Measurements from ENCODE around the gene CYP2A6.

The CYP2A6 gene

GRCh38 chr19:40799558-40800338 is 50.5 kb downstream of the CYP2A6 start:
- peak overlapping the region; percentile 76 for H3K4me3 ChIP-seq (ENCODE audit: low read depth, low read length)
- no peak for DNase-seq (ENCODE audit: low read depth)
- TF ChIP-seq, protein P1, sequence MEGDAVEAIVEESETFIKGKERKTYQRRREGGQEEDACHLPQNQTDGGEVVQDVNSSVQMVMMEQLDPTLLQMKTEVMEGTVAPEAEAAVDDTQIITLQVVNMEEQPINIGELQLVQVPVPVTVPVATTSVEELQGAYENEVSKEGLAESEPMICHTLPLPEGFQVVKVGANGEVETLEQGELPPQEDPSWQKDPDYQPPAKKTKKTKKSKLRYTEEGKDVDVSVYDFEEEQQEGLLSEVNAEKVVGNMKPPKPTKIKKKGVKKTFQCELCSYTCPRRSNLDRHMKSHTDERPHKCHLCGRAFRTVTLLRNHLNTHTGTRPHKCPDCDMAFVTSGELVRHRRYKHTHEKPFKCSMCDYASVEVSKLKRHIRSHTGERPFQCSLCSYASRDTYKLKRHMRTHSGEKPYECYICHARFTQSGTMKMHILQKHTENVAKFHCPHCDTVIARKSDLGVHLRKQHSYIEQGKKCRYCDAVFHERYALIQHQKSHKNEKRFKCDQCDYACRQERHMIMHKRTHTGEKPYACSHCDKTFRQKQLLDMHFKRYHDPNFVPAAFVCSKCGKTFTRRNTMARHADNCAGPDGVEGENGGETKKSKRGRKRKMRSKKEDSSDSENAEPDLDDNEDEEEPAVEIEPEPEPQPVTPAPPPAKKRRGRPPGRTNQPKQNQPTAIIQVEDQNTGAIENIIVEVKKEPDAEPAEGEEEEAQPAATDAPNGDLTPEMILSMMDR (IDR thresholded peaks at IDR 0.05; ENCODE audit: low read depth, low read length, missing control alignments), result no peak

DNA sequence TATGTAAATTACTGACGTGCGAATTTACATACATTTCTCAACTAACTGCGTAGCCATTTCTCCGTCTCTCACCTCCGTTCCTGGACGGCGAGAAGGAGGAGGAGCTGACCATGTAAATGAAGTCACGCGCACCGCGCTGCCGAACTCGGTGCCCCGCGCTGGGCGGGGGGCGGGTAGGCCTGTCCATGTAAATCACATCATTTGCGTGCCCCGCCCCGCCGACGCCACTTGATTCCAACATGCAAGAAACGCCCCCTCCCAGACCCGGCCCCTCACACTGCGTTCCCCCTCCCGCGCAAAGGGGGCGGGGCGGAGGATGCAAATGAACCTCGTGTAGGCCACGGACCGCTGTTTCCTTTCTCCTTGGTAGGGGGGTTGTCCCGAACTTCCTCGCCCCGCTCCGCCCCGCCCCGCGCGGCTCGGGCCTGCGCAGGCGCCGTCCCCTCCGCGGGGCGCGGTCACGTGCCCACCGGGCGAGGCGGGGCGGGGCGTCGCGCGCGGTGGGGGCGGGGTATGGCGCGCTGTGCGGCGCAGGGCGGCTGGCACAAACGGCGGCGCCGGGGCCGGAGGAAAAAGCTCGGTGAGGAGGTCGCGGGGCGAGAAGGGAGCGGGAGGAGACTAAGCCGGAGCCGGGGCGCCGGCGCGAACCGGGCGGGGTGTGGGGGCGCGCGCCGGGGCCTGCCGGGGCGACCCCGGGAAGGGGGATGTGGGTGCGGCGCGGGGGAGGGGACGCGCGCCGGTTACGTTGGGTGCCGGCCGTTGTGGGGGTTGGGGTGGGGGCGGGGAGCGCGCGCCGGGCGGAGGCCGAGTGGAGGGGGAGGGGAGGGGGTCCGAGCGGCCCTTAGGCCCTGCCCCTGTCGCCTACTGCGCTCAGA is 51.3 kb downstream of the CYP2A6 start, which contains the start of gene EGLN2:
TSS of gene EGLN2 (plus strand) at position 509 of the 875 bp plus-strand sequence. CDS start 1,382 bp downstream, outside the sequence.
- TF ChIP-seq, protein P1 (IDR thresholded peaks at IDR 0.05; ENCODE audit: low read depth, low read length, missing control alignments), result no peak
- H3K4me3 ChIP-seq (ENCODE audit: low read depth, low read length), result peak within 1 kb of the TSS; percentile 76

DNA sequence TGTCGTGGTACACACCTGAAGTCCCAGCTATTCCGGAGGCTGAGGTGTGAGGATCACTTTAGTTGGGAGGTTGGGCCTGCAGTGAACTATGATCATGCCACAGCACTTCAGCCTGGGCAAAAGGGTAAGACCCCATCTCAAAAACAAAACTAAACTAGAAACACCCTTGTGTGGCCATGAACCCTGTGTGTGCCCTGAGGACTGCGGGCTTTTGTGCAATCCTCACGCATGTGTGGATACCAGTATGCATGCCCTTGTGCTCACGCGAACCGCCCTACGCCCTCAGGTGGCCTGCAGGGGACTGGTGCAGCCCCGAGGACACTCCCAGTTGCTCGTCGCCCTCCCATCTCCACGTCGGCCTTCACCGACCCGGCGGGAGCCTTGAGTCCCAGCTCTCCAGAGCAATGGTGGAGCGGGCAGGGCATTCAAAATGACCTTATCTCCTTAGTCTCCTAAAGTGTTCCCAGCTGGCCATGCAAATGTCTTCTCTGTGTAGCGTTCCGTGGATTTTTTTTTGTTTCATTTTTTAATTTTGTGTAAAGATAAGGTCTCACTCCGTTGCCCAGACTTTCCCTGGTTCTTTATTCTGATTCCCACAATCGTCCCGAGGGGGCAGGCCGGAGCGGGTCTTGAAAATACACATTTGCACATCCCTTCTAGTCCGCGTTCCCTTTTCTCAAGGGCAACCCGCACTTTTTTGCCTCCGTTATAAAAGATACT is 52.1 kb downstream of the CYP2A6 start:
- TF ChIP-seq, protein P1 (IDR thresholded peaks at IDR 0.05; ENCODE audit: low read depth, low read length, missing control alignments), result peak; percentile 36
- peak overlapping the region; percentile 42 for H3K4me3 ChIP-seq (ENCODE audit: low read depth, low read length)
- no peak for DNase-seq (ENCODE audit: low read depth)

More for the DNA sequence above, 51.3 kb downstream of the CYP2A6 start, which contains the start of gene EGLN2:
- DNase-seq (ENCODE audit: low read depth), result peak; percentile 99

- TF ChIP-seq, protein P1 (IDR thresholded peaks at IDR 0.05; ENCODE audit: low read depth, low read length, missing control alignments), result no peak
- DNase-seq (ENCODE audit: low read depth), result no peak
- H3K4me3 ChIP-seq (ENCODE audit: low read depth, low read length), result no peak overlapping the region; the same call in 1 of the 2 replicates
Measured at GRCh38 chr19:40797166-40797962, 52.9 kb downstream of the CYP2A6 start.

Data from GM12864 (cell line).